ENCODE results near the gene PLXNA4.

PLXNA4 gene

DNA sequence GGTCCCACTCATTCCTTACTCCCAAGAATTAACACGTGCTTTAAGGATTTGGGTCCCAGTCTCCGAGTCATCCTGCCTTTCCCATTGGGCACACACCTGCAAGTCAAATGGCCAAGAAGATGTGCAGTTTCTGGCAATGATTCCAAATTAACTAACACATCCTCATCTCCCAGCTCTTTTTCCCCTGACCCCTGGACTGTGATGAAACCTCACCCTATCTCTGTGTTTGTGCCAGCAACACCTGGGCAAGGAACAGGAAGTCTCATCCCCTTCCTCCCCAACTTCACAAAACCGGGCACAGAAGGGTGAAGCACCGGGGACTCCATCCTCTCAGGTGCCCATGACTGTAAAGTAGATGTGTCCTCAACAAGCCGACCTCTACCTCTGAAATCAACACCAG is 54.8 kb downstream of the PLXNA4 start:
- Histone ChIP-seq H3K4me3 (ENCODE audit: low read length) (no peak overlapping the region), H3K4me2 (ENCODE audit: low read length) (no peak overlapping the region), H2AFZ (ENCODE audit: low read depth, low read length) (no peak overlapping the region), H3K27ac (ENCODE audit: low read length) (no peak overlapping the region), H3K9me3 (ENCODE audit: insufficient read depth, low read length) (no peaks in the 10 kb centered on the region), H3K79me2 (ENCODE audit: low read length) (no peaks in the 10 kb centered on the region), H4K20me1 (ENCODE audit: insufficient read depth, low read length) (no peaks in the 10 kb centered on the region), H3K36me3 (replicated peaks; ENCODE audit: low read depth, low read length) (no peaks in the 10 kb centered on the region), H3K9ac (ENCODE audit: low read length) (no peak overlapping the region), H3K27me3 (ENCODE audit: low read depth, low read length) (peaks cover 7% of the 10 kb centered on the region; the same call in 1 of the 2 replicates), H3K4me1 (ENCODE audit: low read length) (no peaks in the 10 kb centered on the region; the same call in 1 of the 2 replicates)
- TF ChIP-seq EZH2phosphoT487 (IDR thresholded peaks at IDR 0.05; ENCODE audit: low read depth): no peak
- TF ChIP-seq CTCF (IDR thresholded peaks at IDR 0.05; ENCODE audit: low read depth, low read length): no peak

DNA sequence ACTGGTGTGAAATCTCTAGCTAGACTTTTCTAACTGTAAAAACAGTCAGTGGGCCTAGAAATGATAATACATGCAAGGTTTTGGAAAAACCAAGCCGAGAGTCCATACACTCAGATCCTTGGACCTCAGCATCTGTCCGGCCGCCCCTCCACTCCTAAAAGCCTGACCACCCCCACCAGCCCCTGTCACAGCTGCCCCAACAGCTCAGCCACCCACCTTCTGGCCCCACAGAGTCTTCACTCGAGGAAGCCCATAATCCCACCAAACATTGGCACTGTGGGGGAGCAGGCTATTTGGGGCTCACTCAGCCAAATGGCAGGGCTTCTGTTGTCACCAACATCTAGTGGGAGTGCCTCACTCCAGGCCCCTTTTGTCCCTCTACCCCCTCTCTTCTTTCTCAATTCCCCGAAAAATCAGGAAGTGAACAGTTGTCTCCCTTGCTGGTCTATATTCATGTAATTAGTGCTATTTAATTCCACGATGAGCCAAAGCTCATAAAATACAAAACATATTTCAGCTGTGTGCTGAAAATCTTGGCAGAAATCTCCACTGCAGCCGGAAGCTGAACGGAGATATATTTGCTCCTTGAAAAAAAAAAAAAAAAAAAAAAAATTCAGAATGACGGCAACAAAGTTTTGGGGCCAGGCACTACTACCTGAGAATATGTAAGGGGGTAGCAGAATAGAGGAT is 55.5 kb downstream of the PLXNA4 start:
- Histone ChIP-seq H3K4me1 (ENCODE audit: low read length) (no peaks in the 10 kb centered on the region), H3K27me3 (ENCODE audit: low read depth, low read length) (peaks cover 6% of the 10 kb centered on the region; the same call in 1 of the 2 replicates), H3K79me2 (ENCODE audit: low read length) (no peaks in the 10 kb centered on the region), H3K4me2 (ENCODE audit: low read length) (no peak overlapping the region), H3K9ac (ENCODE audit: low read length) (no peak overlapping the region), H3K27ac (ENCODE audit: low read length) (no peak overlapping the region), H4K20me1 (ENCODE audit: insufficient read depth, low read length) (no peaks in the 10 kb centered on the region), H3K36me3 (replicated peaks; ENCODE audit: low read depth, low read length) (no peaks in the 10 kb centered on the region), H3K9me3 (ENCODE audit: insufficient read depth, low read length) (no peaks in the 10 kb centered on the region), H3K4me3 (ENCODE audit: low read length) (no peak overlapping the region), H2AFZ (ENCODE audit: low read depth, low read length) (no peak overlapping the region)
- TF ChIP-seq CTCF (IDR thresholded peaks at IDR 0.05; ENCODE audit: low read depth, low read length): no peak
- no peak for TF ChIP-seq EZH2phosphoT487 (IDR thresholded peaks at IDR 0.05; ENCODE audit: low read depth)

DNA sequence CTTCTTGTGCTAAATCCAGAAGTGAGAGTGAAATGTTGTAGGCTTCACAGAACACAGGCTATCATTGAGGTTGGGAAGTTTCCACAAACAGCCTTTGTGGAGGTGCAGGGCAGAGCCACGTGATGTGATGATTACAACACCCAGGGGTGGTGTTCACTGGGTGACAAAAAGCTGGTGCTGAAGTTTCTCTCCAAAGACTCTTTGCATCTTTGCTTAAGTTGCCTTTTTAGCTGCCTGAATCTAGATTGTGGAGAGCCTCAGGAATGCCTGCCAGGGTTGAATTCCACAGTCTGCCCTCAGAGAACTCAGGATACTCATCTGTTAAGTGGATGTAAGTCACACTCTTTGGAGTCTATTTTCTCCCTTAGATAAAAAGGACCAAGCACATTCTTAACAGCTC is 56.3 kb downstream of the PLXNA4 start:
- no peaks in the 10 kb centered on the region for H3K4me1 ChIP-seq (ENCODE audit: low read length)
- no peaks in the 10 kb centered on the region for H3K9me3 ChIP-seq (ENCODE audit: insufficient read depth, low read length)
- no peak for TF ChIP-seq CTCF (IDR thresholded peaks at IDR 0.05; ENCODE audit: low read depth, low read length)
- TF ChIP-seq EZH2phosphoT487 (IDR thresholded peaks at IDR 0.05; ENCODE audit: low read depth): no peak
- H4K20me1 ChIP-seq (ENCODE audit: insufficient read depth, low read length): no peaks in the 10 kb centered on the region
- H3K79me2 ChIP-seq (ENCODE audit: low read length): no peaks in the 10 kb centered on the region
- no peaks in the 10 kb centered on the region for H3K27me3 ChIP-seq (ENCODE audit: low read depth, low read length)
- H3K36me3 ChIP-seq (replicated peaks; ENCODE audit: low read depth, low read length): no peaks in the 10 kb centered on the region
- H2AFZ ChIP-seq (ENCODE audit: low read depth, low read length): no peak overlapping the region
- no peak overlapping the region for H3K4me2 ChIP-seq (ENCODE audit: low read length)
- H3K4me3 ChIP-seq (ENCODE audit: low read length): no peak overlapping the region
- no peak overlapping the region for H3K27ac ChIP-seq (ENCODE audit: low read length)
- no peak overlapping the region for H3K9ac ChIP-seq (ENCODE audit: low read length)

DNA sequence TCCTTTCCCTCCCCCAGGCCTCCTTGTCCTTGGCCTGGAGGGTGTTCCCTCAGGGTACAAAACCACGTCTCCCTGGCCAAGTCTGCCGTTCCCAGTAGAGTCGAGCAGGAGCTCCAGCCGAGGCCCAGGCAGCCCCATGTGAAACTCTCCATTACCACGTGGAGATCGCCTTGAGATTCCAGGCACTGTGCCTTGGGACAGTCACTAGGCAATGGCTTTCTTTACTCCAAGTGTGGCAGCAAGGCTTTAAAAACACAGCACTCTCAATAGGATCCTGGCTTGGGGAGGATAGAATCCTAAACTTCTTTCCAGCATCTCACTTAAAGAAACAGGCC is 57.5 kb downstream of the PLXNA4 start:
- no peak overlapping the region for H2AFZ ChIP-seq (ENCODE audit: low read depth, low read length)
- no peak overlapping the region for H3K9ac ChIP-seq (ENCODE audit: low read length)
- no peak overlapping the region for H3K4me2 ChIP-seq (ENCODE audit: low read length)
- H3K27ac ChIP-seq (ENCODE audit: low read length): no peak overlapping the region
- TF ChIP-seq EZH2phosphoT487 (IDR thresholded peaks at IDR 0.05; ENCODE audit: low read depth): no peak
- no peak for TF ChIP-seq CTCF (IDR thresholded peaks at IDR 0.05; ENCODE audit: low read depth, low read length)
- no peak overlapping the region for H3K4me3 ChIP-seq (ENCODE audit: low read length)
- no peaks in the 10 kb centered on the region for H4K20me1 ChIP-seq (ENCODE audit: insufficient read depth, low read length)
- H3K9me3 ChIP-seq (ENCODE audit: insufficient read depth, low read length): no peaks in the 10 kb centered on the region
- no peaks in the 10 kb centered on the region for H3K4me1 ChIP-seq (ENCODE audit: low read length)
- no peaks in the 10 kb centered on the region for H3K36me3 ChIP-seq (replicated peaks; ENCODE audit: low read depth, low read length)
- no peaks in the 10 kb centered on the region for H3K27me3 ChIP-seq (ENCODE audit: low read depth, low read length)
- H3K79me2 ChIP-seq (ENCODE audit: low read length): no peaks in the 10 kb centered on the region
